D721Med (cell line): Measurements from ENCODE around the gene ITGAX.
"Not testable (repeated sequence)": the region's sequence is repeated elsewhere in the genome, so short reads cannot be mapped to it uniquely, and the experiment has no call there.

Source experiments
- DNase-seq: peaks from one replicate; pipeline ENCODE4 v3.0.0; 2011; ENCODE audit warnings: low spot score; ENCODE audit not compliant: insufficient read length
- FAIRE-seq: peaks from 2 replicates; lab custom pipeline; 2011; peaks lifted over from hg19 to GRCh38; lab: Jason Lieb, UNC
- CTCF ChIP-seq: IDR thresholded peaks from 2 replicates; pipeline ENCODE4 v1.5.1; 2012; ENCODE audit warnings: mild to moderate bottlenecking, control low read depth; ENCODE audit not compliant: insufficient read depth; ENCODE audit errors: missing control alignments

Gene ITGAX

GRCh38 chr16:31354394-31355291 is at the start of gene ITGAX:
Gene ITGAX (plus strand): TSS chr16:31355176. CDS start chr16:31355255, 79 bp downstream.
- no peak for FAIRE-seq
- no peak for TF ChIP-seq CTCF
- DNase-seq: no peak

- no peak for TF ChIP-seq CTCF
- no peak for DNase-seq
- FAIRE-seq: no peak
These were observed 49.8 kb upstream of the ITGAX start for GRCh38 chr16:31305219-31305618.

GRCh38 chr16:31308381-31308780 is 46.6 kb upstream of the ITGAX start:
- DNase-seq, FAIRE-seq: not testable (repeated sequence)

- FAIRE-seq (no peak), DNase-seq (no peak)
- TF ChIP-seq CTCF: no peak
These were observed 32.5 kb upstream of the ITGAX start for GRCh38 chr16:31322500-31322899.

- DNase-seq: no peak
- no peak for TF ChIP-seq CTCF
- FAIRE-seq: no peak
These were observed 30.9 kb upstream of the ITGAX start for GRCh38 chr16:31323959-31324629.

GRCh38 chr16:31325171-31325570 is 29.8 kb upstream of the ITGAX start:
- no peak for DNase-seq
- FAIRE-seq: no peak

More at GRCh38 chr16:31325171-31325570, 29.8 kb upstream of the ITGAX start:
- TF ChIP-seq CTCF: no peak
